GM18499 (cell line): Measurements from ENCODE around the gene PLA2G4A.
A peak's percentile ranks its signal among the peaks of the same experiment; 100 is the strongest.

Experiments
- ATAC-seq: cut with Tn5 transposase; IDR thresholded peaks from one replicate; pipeline ENCODE4 v1.9.1; 2021; ENCODE audit warnings: moderate number of reproducible peaks; ENCODE audit not compliant: insufficient read depth, unreplicated experiment

Gene PLA2G4A

GRCh38 chr1:186869526-186870228 is 40.9 kb downstream of the PLA2G4A start:
- no peak for ATAC-seq

- ATAC-seq, result no peak
Measured at GRCh38 chr1:186871784-186872183, 43.0 kb downstream of the PLA2G4A start.

- no peak for ATAC-seq
Measured at GRCh38 chr1:186872291-186872690, 43.5 kb downstream of the PLA2G4A start.

GRCh38 chr1:186873687-186874086 is 44.9 kb downstream of the PLA2G4A start:
- no peak for ATAC-seq

GRCh38 chr1:186875896-186876835 is 47.4 kb downstream of the PLA2G4A start:
- ATAC-seq, result no peak

- ATAC-seq, result no peak
Measured at GRCh38 chr1:186878356-186878755, 49.6 kb downstream of the PLA2G4A start.

GRCh38 chr1:186880982-186881381 is 52.2 kb downstream of the PLA2G4A start:
- ATAC-seq, result no peak

- no peak for ATAC-seq
Measured at GRCh38 chr1:186882372-186883134, 53.8 kb downstream of the PLA2G4A start.

- ATAC-seq, result no peak
Measured at GRCh38 chr1:186884251-186884650, 55.5 kb downstream of the PLA2G4A start.

GRCh38 chr1:186887203-186887602 is 58.5 kb downstream of the PLA2G4A start:
- ATAC-seq, result no peak

- ATAC-seq, result no peak
Measured at GRCh38 chr1:186888367-186888766, 59.6 kb downstream of the PLA2G4A start.

GRCh38 chr1:186892936-186893335 is 64.2 kb downstream of the PLA2G4A start:
- ATAC-seq, result no peak

- no peak for ATAC-seq
Measured at GRCh38 chr1:186894415-186894814, 65.7 kb downstream of the PLA2G4A start.

- ATAC-seq, result no peak
Measured at GRCh38 chr1:186896211-186896610, 67.5 kb downstream of the PLA2G4A start.

GRCh38 chr1:186897008-186897407 is 68.3 kb downstream of the PLA2G4A start:
- no peak for ATAC-seq

GRCh38 chr1:186899577-186899976 is 70.8 kb downstream of the PLA2G4A start:
- ATAC-seq, result peak; percentile 96

GRCh38 chr1:186899977-186900376 is 71.2 kb downstream of the PLA2G4A start:
- ATAC-seq, result no peak

GRCh38 chr1:186900539-186901237 is 71.9 kb downstream of the PLA2G4A start:
- ATAC-seq, result no peak

GRCh38 chr1:186901631-186902030 is 72.9 kb downstream of the PLA2G4A start:
- ATAC-seq, result no peak
